Neural progenitor cell (in vitro differentiated cells): ENCODE measurements around the gene UQCC2.

Source experiments
- CTCF ChIP-seq: fragments of 200-600 bp; sonication (generic); IDR thresholded peaks from 2 replicates; pipeline ENCODE4 v1.5.1; 2017; ENCODE audit warnings: antibody characterized with exemption, mild to moderate bottlenecking
- EZH2 ChIP-seq: fragments of 200-600 bp; sonication (generic); IDR thresholded peaks from 2 replicates; pipeline ENCODE4 v1.6.1; 2017; ENCODE audit warnings: antibody characterized with exemption, mild to moderate bottlenecking, moderate library complexity
- EZH2phosphoT487 ChIP-seq: fragments of 200-600 bp; sonication (generic); IDR thresholded peaks from 2 replicates; pipeline ENCODE4 v1.6.1; 2017; ENCODE audit warnings: antibody characterized with exemption

GRCh38 chr6:33751771-33752645 lies 40.5 kb upstream of the UQCC2 start:
- TF ChIP-seq CTCF (no peak), EZH2 (no peak), EZH2phosphoT487 (no peak)
